Neuronal stem cell (in vitro differentiated cells): ENCODE measurements around the gene MEGF11.

Source experiments
- DNase-seq: peaks from one replicate; pipeline ENCODE4 v3.0.0-alpha.2; 2013; ENCODE audit warnings: low spot score
- H2AFZ ChIP-seq: one replicate; pipeline ENCODE4 v1.6.1; 2013; ENCODE audit warnings: mild to moderate bottlenecking, low read length, inconsistent platforms
- H2AK5ac ChIP-seq: 2 replicates; pipeline ENCODE4 v1.6.1; 2013; ENCODE audit warnings: low read depth, mild to moderate bottlenecking, inconsistent platforms, low read length, moderate library complexity, mixed read lengths
- H2BK120ac ChIP-seq: 2 replicates; pipeline ENCODE4 v1.6.1; 2013; ENCODE audit warnings: low read depth, mild to moderate bottlenecking, inconsistent platforms, low read length, moderate library complexity, mixed read lengths
- H2BK12ac ChIP-seq: one replicate; pipeline ENCODE4 v1.6.1; 2013; ENCODE audit warnings: low read length, inconsistent platforms
- H2BK15ac ChIP-seq: 2 replicates; pipeline ENCODE4 v1.6.1; 2013; ENCODE audit warnings: mild to moderate bottlenecking, low read length, inconsistent platforms, mixed read lengths
- H2BK5ac ChIP-seq: one replicate; pipeline ENCODE4 v1.6.1; 2013; ENCODE audit warnings: inconsistent platforms, mild to moderate bottlenecking, low read length, moderate library complexity
- H3K14ac ChIP-seq: one replicate; pipeline ENCODE4 v1.6.1; 2013; ENCODE audit warnings: low read length, inconsistent platforms
- H3K18ac ChIP-seq: 2 replicates; pipeline ENCODE4 v1.6.1; 2013; ENCODE audit warnings: low read length, inconsistent platforms
- H3K23ac ChIP-seq: 2 replicates; pipeline ENCODE4 v1.6.1; 2013; ENCODE audit warnings: low read depth, mild to moderate bottlenecking, mixed read lengths, low read length, inconsistent platforms; ENCODE audit not compliant: poor library complexity
- H3K27ac ChIP-seq: replicated peaks from 3 replicates; pipeline ENCODE4 v1.5.1; 2013; ENCODE audit warnings: low read length, inconsistent platforms
- H3K27me3 ChIP-seq, 3 experiments: 2 replicates each; pipeline ENCODE4 v1.6.1; 2013; ENCODE audit warnings: low read length in 3 of 3, mild to moderate bottlenecking in 2 of 3, inconsistent platforms in 1 of 3, low read depth in 1 of 3, mixed read lengths in 1 of 3, moderate library complexity in 1 of 3; ENCODE audit not compliant: control insufficient read depth in 3 of 3, insufficient read depth in 3 of 3
- H3K36me3 ChIP-seq, 2 donors: replicated peaks in 1 of 2; 2 replicates each; pipeline ENCODE4 v1.6.1; 2013; ENCODE audit warnings: low read length in 2 of 2; ENCODE audit not compliant: control insufficient read depth in 2 of 2, insufficient read depth in 2 of 2
- H3K4ac ChIP-seq: 2 replicates; pipeline ENCODE4 v1.6.1; 2013; ENCODE audit warnings: inconsistent platforms, mild to moderate bottlenecking, low read length, moderate library complexity
- H3K4me1 ChIP-seq, 2 donors: 1 replicate in 1 of 2; 2 replicates in 1 of 2; pipeline ENCODE4 v1.6.1; 2013; ENCODE audit warnings: low read length in 2 of 2, low read depth in 1 of 2; ENCODE audit not compliant: control insufficient read depth in 2 of 2, insufficient read depth in 1 of 2
- H3K4me2 ChIP-seq: one replicate; pipeline ENCODE4 v1.6.1; 2013; ENCODE audit warnings: mild to moderate bottlenecking, low read length, inconsistent platforms; ENCODE audit not compliant: insufficient read depth, poor library complexity, severe bottlenecking
- H3K4me3 ChIP-seq, 2 donors: 2 replicates each; pipeline ENCODE4 v1.5.1; 2013; ENCODE audit warnings: low read length in 2 of 2, mild to moderate bottlenecking in 2 of 2, inconsistent platforms in 1 of 2, moderate library complexity in 1 of 2
- H3K79me1 ChIP-seq: one replicate; pipeline ENCODE4 v1.6.1; 2013; ENCODE audit warnings: low read depth, mild to moderate bottlenecking, inconsistent platforms, low read length, moderate library complexity
- H3K9ac ChIP-seq: one replicate; pipeline ENCODE4 v1.6.1; 2013; ENCODE audit warnings: mild to moderate bottlenecking, low read depth, low read length, inconsistent platforms; ENCODE audit not compliant: poor library complexity
- H3K9me3 ChIP-seq, 2 donors: replicated peaks in 1 of 2; 2 replicates each; pipeline versions ENCODE3 to v1.6.1; 2013; ENCODE audit warnings: low read length in 2 of 2, mild to moderate bottlenecking in 2 of 2, inconsistent platforms in 1 of 2, low read depth in 1 of 2, mixed read lengths in 1 of 2, moderate library complexity in 1 of 2; ENCODE audit not compliant: control insufficient read depth in 2 of 2, insufficient read depth in 1 of 2
- H4K8ac ChIP-seq: one replicate; pipeline ENCODE4 v1.6.1; 2013; ENCODE audit warnings: low read depth, mild to moderate bottlenecking, inconsistent platforms, low read length, moderate library complexity
- H4K91ac ChIP-seq: one replicate; pipeline ENCODE4 v1.6.1; 2013; ENCODE audit warnings: low read length, low read depth, mild to moderate bottlenecking, inconsistent platforms; ENCODE audit not compliant: poor library complexity
- whole genome bisulfite sequencing, 2 donors: extraction: QIAGEN DNeasy Blood & Tissue Kit; methylation state at CpG; one replicate each; pipeline ENCODE4 v1.1.7; 2013; ENCODE audit warnings: missing lambda C conversion rate in 2 of 2, mixed read lengths in 1 of 2; ENCODE audit not compliant: insufficient read length in 2 of 2, insufficient replicate concordance in 1 of 2; ENCODE audit errors: extremely low coverage in 2 of 2; 5-methylcytosine and 5-hydroxymethylcytosine counted together

The MEGF11 gene

DNA sequence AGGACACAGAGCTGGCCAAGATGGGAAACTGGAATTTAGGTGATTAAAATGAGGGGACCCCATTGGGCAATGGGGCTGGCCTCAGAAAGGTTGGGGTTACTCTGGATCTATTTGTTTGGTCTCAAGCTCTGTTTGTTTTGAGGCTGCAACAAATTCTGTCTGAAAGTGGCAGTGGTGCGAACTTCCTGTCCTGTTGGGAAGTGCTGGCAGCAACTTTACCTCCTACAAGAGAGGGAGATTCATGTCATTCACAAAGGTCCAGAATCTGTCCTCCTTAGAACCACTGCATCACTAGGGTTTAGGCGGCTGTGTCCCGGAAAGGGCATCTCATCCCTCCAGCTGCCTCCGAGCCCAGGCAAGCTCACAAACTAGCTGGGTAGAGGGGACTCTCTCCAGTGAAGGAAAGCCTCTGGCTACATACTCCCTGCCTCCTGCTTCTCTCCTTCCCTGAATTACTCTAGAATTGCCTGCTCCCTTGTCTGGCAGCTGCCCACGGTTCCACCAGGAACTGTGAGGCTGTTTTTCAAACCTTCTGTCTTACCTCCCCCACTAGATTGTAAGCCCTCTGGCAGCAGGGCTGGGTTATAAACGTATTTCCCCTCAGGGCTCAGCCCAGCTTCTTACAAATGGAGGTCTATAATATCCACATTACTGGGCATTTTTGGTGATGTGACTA is 23.6 kb downstream of the MEGF11 start:
- peaks cover 0 to 5% of the 10 kb centered on the region in 2 donors for H3K4me1 ChIP-seq
- H2AFZ ChIP-seq, result no peak overlapping the region
- no peak overlapping the region for H3K14ac ChIP-seq
- no peak overlapping the region for H3K18ac ChIP-seq
- H3K79me1 ChIP-seq, result no peaks in the 10 kb centered on the region
- no peak for DNase-seq
- H3K23ac ChIP-seq, result no peak overlapping the region
- no peak overlapping the region for H2BK5ac ChIP-seq
- no peaks in the 10 kb centered on the region for H3K36me3 ChIP-seq
- no CpG with 5 or more reads among the region's 6 CpGs for WGBS, 2 donors
- no peak overlapping the region for H3K9ac ChIP-seq
- H2BK15ac ChIP-seq, result no peak overlapping the region
- no peak overlapping the region for H3K4me2 ChIP-seq
- H3K9me3 ChIP-seq, result peaks cover 0 to 5% of the 10 kb centered on the region in 2 donors
- no peak overlapping the region for H4K8ac ChIP-seq
- no peak overlapping the region for H4K91ac ChIP-seq
- no peak overlapping the region for H3K4ac ChIP-seq
- H3K27ac ChIP-seq, result no peak overlapping the region
- no peak overlapping the region for H2BK120ac ChIP-seq
- H3K27me3 ChIP-seq, result peaks cover 0 to 21% (median 0%) of the 10 kb centered on the region in 3 experiments
- no peak overlapping the region for H3K4me3 ChIP-seq
- H2AK5ac ChIP-seq, result no peak overlapping the region
- no peak overlapping the region for H2BK12ac ChIP-seq

DNA sequence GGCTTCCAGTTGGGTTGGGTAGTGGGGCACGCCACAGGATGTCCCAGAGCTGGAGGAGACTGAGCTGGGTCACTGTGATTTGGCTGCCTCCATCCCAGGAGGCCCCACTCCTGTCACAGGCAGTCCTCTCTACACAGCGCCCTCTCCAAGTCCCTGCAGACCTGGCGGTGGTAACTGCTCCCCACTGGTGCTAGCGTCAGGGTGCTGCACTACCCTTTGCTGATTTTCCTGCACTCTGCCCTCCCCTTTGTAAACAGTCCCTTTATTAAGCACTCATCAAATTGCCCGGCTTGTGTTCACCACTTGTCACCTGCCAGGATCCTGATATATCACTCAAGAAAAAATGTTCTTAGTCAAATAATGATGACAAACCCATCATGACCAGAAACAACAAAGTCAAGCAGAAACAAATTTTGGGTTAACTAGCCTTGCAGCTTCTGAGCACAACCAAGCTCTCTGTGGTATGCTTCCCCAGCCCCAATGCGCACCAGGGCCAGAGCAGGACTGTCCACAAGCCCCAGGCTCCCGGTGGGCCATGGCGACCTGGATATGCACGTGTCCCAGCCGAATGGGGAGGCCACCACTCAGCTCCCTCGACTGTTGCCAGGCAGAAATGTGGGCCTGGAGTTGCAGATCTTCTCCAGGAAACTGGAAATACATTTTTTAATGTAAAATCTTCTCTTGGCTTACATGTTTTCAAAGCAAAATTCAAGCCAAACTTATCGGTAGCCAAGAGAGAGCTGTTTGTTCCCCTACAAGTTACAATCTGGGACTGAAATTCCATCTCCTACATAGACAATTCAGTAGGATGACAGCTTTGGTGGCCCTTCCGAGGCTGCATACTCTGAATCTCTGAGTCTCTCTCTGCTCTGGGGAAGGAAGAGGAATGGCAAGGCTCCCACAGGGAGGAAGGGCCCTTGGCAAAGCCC is 24.5 kb downstream of the MEGF11 start:
- H2BK120ac ChIP-seq, result no peak overlapping the region
- H2BK12ac ChIP-seq, result no peak overlapping the region
- H3K4me1 ChIP-seq, result peaks cover 0 to 5% of the 10 kb centered on the region in 2 donors
- H3K4ac ChIP-seq, result no peak overlapping the region
- no peak overlapping the region for H2BK5ac ChIP-seq
- H3K27me3 ChIP-seq, result peaks cover 0 to 21% (median 0%) of the 10 kb centered on the region in 3 experiments
- peaks cover 0 to 5% of the 10 kb centered on the region in 2 donors for H3K9me3 ChIP-seq
- H3K18ac ChIP-seq, result no peak overlapping the region
- H3K9ac ChIP-seq, result no peak overlapping the region
- no peak for DNase-seq
- H4K8ac ChIP-seq, result no peak overlapping the region
- no peak overlapping the region for H2AK5ac ChIP-seq
- no peak overlapping the region for H3K14ac ChIP-seq
- H3K36me3 ChIP-seq, result no peaks in the 10 kb centered on the region
- H2BK15ac ChIP-seq, result no peak overlapping the region
- no peak overlapping the region for H4K91ac ChIP-seq
- no peak overlapping the region for H3K27ac ChIP-seq
- no peak overlapping the region for H3K4me2 ChIP-seq
- no peak overlapping the region for H2AFZ ChIP-seq
- no peak overlapping the region for H3K4me3 ChIP-seq
- H3K79me1 ChIP-seq, result no peaks in the 10 kb centered on the region
- no peak overlapping the region for H3K23ac ChIP-seq
- WGBS, 2 donors, result no CpG with 5 or more reads among the region's 13 CpGs

DNA sequence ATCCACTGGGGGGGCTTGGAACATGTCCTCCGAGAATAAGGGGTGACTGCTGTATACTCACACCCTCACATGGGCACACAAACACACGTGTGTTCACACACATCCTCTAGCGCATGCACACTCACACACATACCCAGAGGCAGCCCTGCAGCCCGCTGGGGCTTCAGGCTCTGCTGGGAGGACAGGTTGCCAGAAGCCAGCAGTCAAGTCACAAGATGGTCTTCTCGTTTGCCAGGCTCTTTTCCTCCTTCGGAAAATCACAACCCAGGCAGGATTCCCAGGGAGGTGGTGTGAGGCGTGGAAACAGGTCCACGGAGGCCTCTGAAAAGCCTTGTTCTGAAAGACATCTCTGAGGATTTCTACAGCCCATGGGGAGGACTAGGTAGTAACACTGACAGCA is 26.8 kb downstream of the MEGF11 start:
- peaks cover 0 to 2% of the 10 kb centered on the region in 2 donors for H3K4me1 ChIP-seq
- H3K4ac ChIP-seq, result no peak overlapping the region
- no peak overlapping the region for H2AFZ ChIP-seq
- no peak overlapping the region for H4K91ac ChIP-seq
- no peak overlapping the region for H3K4me3 ChIP-seq
- no peak overlapping the region for H3K4me2 ChIP-seq
- H3K23ac ChIP-seq, result no peak overlapping the region
- no peak overlapping the region for H4K8ac ChIP-seq
- peaks cover 0 to 5% of the 10 kb centered on the region in 2 donors for H3K9me3 ChIP-seq
- no peak overlapping the region for H2BK12ac ChIP-seq
- no peak overlapping the region for H3K27ac ChIP-seq
- no peak overlapping the region for H2BK120ac ChIP-seq
- H2BK15ac ChIP-seq, result no peak overlapping the region
- WGBS, 2 donors, result no CpG with 5 or more reads among the region's 8 CpGs
- H3K18ac ChIP-seq, result no peak overlapping the region
- H3K9ac ChIP-seq, result no peak overlapping the region
- H3K36me3 ChIP-seq, result no peaks in the 10 kb centered on the region
- peaks cover 0 to 21% (median 0%) of the 10 kb centered on the region in 3 experiments for H3K27me3 ChIP-seq
- no peak overlapping the region for H2AK5ac ChIP-seq
- H3K14ac ChIP-seq, result no peak overlapping the region
- no peak for DNase-seq
- H2BK5ac ChIP-seq, result no peak overlapping the region
- no peaks in the 10 kb centered on the region for H3K79me1 ChIP-seq
